ENCODE results near the gene METTL2A. TPM values are rescaled to one million over a fixed set of nuclear protein-coding genes. Genes with fewer than 3 reads are reported as not detected.
"Not testable (repeated sequence)": the region's sequence is repeated elsewhere in the genome, so short reads cannot be mapped to it uniquely, and the experiment has no call there.

The METTL2A gene
- total and polyA plus RNA-seq, 8 donors, result 1.4 to 68.3 (median 10.3) TPM

GRCh38 chr17:62470666-62471379 lies 47.1 kb downstream of the METTL2A start:
- peak overlapping the region in 2 of 5 donors; percentile 20 to 23 for H3K27ac ChIP-seq
- H3K4me1 ChIP-seq; H3K36me3 ChIP-seq; intact Hi-C loops (cut with DNase I; ENCODE audit: low total_unique reads); H3K9me3 ChIP-seq; H3K4me3 ChIP-seq; H3K27me3 ChIP-seq: not testable (repeated sequence)
- TF ChIP-seq POLR2AphosphoS5 (IDR thresholded peaks at IDR 0.05), result peak in 1 of 3 donors; percentile 44
- peak; percentile 68 to 70 for DNase-seq
- 40 to 53% (median 49%) methylated on average over 5 to 6 of the region's 8 CpGs for WGBS, 5 donors

GRCh38 chr17:62471380-62471880 lies 47.7 kb downstream of the METTL2A start:
- intact Hi-C loops (cut with DNase I; ENCODE audit: low total_unique reads); H3K27ac ChIP-seq; DNase-seq: not testable (repeated sequence)

GRCh38 chr17:62473030-62473982 lies 49.6 kb downstream of the METTL2A start:
- DNase-seq; intact Hi-C loops (cut with DNase I; ENCODE audit: low total_unique reads): not testable (repeated sequence)
- 75 to 87% (median 81%) methylated on average over 7 to 8 of the region's 8 CpGs for WGBS, 5 donors

More at GRCh38 chr17:62471380-62471880, 47.7 kb downstream of the METTL2A start:
- 47 to 67% (median 57%) methylated on average over 7 to 9 of the region's 9 CpGs for WGBS, 5 donors
- not testable (repeated sequence) for H3K36me3 ChIP-seq, H3K9me3 ChIP-seq, H3K4me3 ChIP-seq, H3K4me1 ChIP-seq, H3K27me3 ChIP-seq

GRCh38 chr17:62477111-62477510 lies 53.4 kb downstream of the METTL2A start:
- Histone ChIP-seq H3K4me1 (peaks cover 17 to 33% (median 27%) of the 10 kb centered on the region in 4 donors), H3K4me3 (peak overlapping the region in 3 of 4 donors; percentile 51 to 95 (median 77)), H3K27ac (peak overlapping the region in 3 of 5 donors; percentile 87 to 98 (median 97))
- H3K36me3 ChIP-seq; H3K27me3 ChIP-seq; H3K9me3 ChIP-seq; intact Hi-C loops (cut with DNase I; ENCODE audit: low total_unique reads); DNase-seq: not testable (repeated sequence)
- WGBS, 5 donors, result 85 to 96% (median 92%) methylated on average over 8 of the region's 8 CpGs

More at GRCh38 chr17:62473030-62473982, 49.6 kb downstream of the METTL2A start:
- H3K4me1 ChIP-seq, result peaks cover 5 to 18% (median 13%) of the 10 kb centered on the region in 4 donors
- not testable (repeated sequence) for H3K4me3 ChIP-seq, H3K27ac ChIP-seq, H3K27me3 ChIP-seq, H3K36me3 ChIP-seq, H3K9me3 ChIP-seq

- H3K36me3 ChIP-seq, result peaks cover 0 to 17% (median 12%) of the 10 kb centered on the region in 4 donors
- H3K27me3 ChIP-seq; intact Hi-C loops (cut with DNase I; ENCODE audit: low total_unique reads); H3K9me3 ChIP-seq: not testable (repeated sequence)
- 1 to 7% (median 2%) methylated on average over 14 to 61 of the region's 61 CpGs for WGBS, 5 donors
- H3K4me1 ChIP-seq, result peaks cover 17 to 41% (median 33%) of the 10 kb centered on the region in 4 donors
- H3K27ac ChIP-seq, result peak overlapping the region; percentile 87 to 98 (median 97)
- H3K4me3 ChIP-seq, result peak overlapping the region; percentile 51 to 95 (median 80)
- peak; percentile 37 to 73 for DNase-seq
Observed at GRCh38 chr17:62477718-62478408, 54.2 kb downstream of the METTL2A start.

- H3K27me3 ChIP-seq, result no peaks in the 10 kb centered on the region
- H3K4me3 ChIP-seq, result peak within 1 kb of the TSS; percentile 51 to 95 (median 80)
- peak; percentile 78 to 95 for DNase-seq
- peaks cover 0 to 19% (median 13%) of the 10 kb centered on the region in 4 donors for H3K36me3 ChIP-seq
- peak within 1 kb of the TSS; percentile 87 to 98 (median 97) for H3K27ac ChIP-seq
- TF ChIP-seq CTCF (IDR thresholded peaks at IDR 0.05) (no peak), POLR2A (IDR thresholded peaks at IDR 0.05) (no peak), POLR2AphosphoS5 (IDR thresholded peaks at IDR 0.05) (no peak), EP300 (IDR thresholded peaks at IDR 0.05) (no peak)
- intact Hi-C loops (cut with DNase I; ENCODE audit: low total_unique reads), result no loop called here
- peaks cover 17 to 45% (median 35%) of the 10 kb centered on the region in 4 donors for H3K4me1 ChIP-seq
- no peaks in the 10 kb centered on the region for H3K9me3 ChIP-seq
- WGBS, 5 donors, result 0 to 2% (median 1%) methylated on average over 23 to 59 of the region's 59 CpGs; no CpG with 5 or more reads in 1 of the 5 donors
Observed at GRCh38 chr17:62478424-62478879, 54.8 kb downstream of the METTL2A start, which contains the start of gene TLK2. Gene TLK2, plus strand, starts transcription at chr17:62478825. Its CDS starts 2,301 bp downstream, at chr17:62481126.

DNA sequence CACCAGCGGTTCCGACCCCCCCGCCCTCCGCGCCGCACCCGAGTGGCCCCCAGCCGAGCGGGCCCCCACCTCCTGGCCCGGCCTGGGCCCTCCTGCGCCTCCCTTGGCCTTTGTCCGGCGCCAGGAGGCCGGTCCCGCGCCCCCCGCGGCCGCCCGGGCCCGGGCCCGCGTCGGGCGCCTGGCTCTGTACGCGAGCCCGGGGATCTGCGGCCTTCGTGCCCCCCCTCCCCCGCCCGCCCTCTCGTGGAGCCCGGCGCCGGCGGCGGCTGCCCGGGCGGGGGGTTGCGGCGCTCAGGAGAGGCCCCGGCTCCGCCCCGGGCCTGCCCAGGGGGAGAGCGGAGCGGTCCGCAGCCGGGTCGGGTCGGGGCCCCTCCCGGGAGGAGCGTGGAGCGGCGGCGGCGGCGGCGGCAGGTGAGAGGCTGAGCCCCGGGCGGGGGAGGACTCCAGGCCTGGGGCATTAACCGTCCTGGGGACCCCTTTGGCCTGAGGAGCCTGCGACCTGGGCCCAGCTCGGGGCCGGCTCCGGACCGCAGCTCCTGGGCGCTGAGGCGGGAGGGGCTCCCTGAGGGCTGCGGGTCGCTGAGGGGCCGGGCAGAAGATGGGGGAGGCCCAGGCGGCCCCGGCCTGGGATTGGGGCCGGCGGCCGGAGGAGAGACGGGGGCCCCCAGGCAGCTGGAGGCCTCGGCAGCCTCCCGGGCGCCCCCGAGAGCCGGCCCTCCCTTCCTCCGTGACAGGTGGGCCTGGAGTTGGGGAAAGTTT lies 55.4 kb downstream of the METTL2A start:
- Histone ChIP-seq H3K4me1 (peaks cover 17 to 51% (median 38%) of the 10 kb centered on the region in 4 donors), H3K27ac (peak overlapping the region; percentile 87 to 98 (median 97)), H3K36me3 (peaks cover 0 to 23% (median 17%) of the 10 kb centered on the region in 4 donors), H3K4me3 (peak overlapping the region; percentile 51 to 95 (median 80))
- H3K9me3 ChIP-seq; intact Hi-C loops (cut with DNase I; ENCODE audit: low total_unique reads); H3K27me3 ChIP-seq: not testable (repeated sequence)
- DNase-seq, result peak; percentile 29 to 63
- WGBS, 5 donors, result 0 to 4% (median 2%) methylated on average over 9 to 71 of the region's 84 CpGs

DNA sequence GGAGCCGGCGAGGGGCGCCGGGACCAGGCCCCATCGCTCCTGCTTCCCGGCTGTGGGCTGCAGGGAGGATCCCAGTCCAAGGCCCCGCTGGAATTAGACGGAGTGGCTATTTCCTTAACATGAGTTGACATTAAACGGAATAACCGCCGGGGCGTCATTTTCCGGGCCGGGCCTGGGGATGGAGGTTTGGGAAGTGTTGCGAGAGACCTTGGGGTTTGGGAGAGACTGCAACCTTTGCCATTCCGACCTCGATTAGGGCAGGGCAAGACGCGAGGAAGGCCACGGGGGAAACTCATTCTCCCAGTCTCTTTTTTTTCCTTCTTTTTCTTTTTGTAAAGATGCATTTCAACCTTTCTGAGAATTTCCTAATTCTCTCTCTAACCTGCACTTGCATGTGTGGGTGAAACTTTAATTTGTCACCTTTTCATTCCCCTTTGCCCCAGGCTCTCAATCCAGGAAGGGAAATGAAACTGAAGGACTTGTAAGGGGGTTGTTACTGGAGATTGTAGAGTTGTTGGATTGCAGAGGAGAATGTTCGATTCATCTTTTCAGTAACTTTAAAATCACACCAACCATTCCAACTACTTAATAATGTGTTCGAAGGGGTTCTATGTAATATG lies 56.1 kb downstream of the METTL2A start:
- intact Hi-C loops (cut with DNase I; ENCODE audit: low total_unique reads), result not testable (repeated sequence)

More for the DNA sequence above, 56.1 kb downstream of the METTL2A start:
- Histone ChIP-seq H3K36me3 (peaks cover 0 to 23% (median 19%) of the 10 kb centered on the region in 4 donors), H3K27ac (peak overlapping the region; percentile 87 to 98 (median 97)), H3K4me1 (peaks cover 17 to 57% (median 41%) of the 10 kb centered on the region in 4 donors), H3K4me3 (peak overlapping the region; percentile 51 to 95 (median 80))
- H3K9me3 ChIP-seq, H3K27me3 ChIP-seq: not testable (repeated sequence)
- WGBS, 5 donors, result 1 to 2% (median 2%) methylated on average over 16 to 18 of the region's 22 CpGs
- peak; percentile 33 to 42 for DNase-seq

Measured in stomach (tissue), 9 donors.